ENCODE results near the gene SERHL2.

DNA sequence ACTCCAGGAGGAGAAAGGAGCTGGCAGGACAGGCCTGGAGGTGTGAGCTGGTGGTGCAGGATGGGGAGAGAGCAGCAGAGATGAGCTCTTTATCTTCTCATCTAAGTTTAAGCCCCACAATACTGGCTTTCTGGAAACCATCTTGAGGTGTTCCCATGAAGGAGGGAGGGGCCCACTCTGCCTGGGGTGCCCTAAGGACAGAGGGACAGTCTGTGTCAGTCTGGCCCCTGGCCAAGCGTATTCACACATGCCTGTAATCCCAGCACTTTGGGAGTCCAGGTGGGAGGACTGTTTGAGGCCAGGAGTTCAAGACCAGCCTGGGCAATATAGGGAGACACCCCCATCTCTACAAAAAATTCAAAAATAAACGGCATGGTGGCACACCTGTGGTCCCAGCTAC is 8.9 kb downstream of the SERHL2 start:
- no peak for TF ChIP-seq EP300 (IDR thresholded peaks at IDR 0.05)
- TF ChIP-seq CTCF (IDR thresholded peaks at IDR 0.05): no peak
- TF ChIP-seq POLR2A (IDR thresholded peaks at IDR 0.05): no peak

Data from gastroesophageal sphincter (tissue), 3 donors.